Renal cortex interstitium (tissue), 11 donors: ENCODE results near the gene HSPBP1. TPM values are rescaled to one million over a fixed set of nuclear protein-coding genes. Genes with fewer than 3 reads are reported as not detected.

Experiments
- DNase-seq, 11 donors: peaks; one replicate each; pipeline ENCODE4 v3.0.0-alpha.2; 2013; ENCODE audit warnings: low read depth in 9 of 11, low spot score in 4 of 11; ENCODE audit errors: extremely low read depth in 1 of 11
- polyA plus RNA-seq, 3 donors: library from polyadenylated mRNA; unstranded; fragments of 120-200 nt; gene quantifications; one replicate each; pipeline ENCODE4 v1.2.1, GENCODE V29; 2013; ENCODE audit not compliant: insufficient read length in 3 of 3

HSPBP1 gene
- polyA plus RNA-seq, 3 donors: 23.2 to 41.2 (median 39.2) TPM

- DNase-seq: no peak
Observed at GRCh38 chr19:55261671-55262126, 18.2 kb downstream of the HSPBP1 start.

GRCh38 chr19:55259540-55260210 is 20.2 kb downstream of the HSPBP1 start:
- DNase-seq: no peak

GRCh38 chr19:55258828-55259539 is 20.9 kb downstream of the HSPBP1 start, which contains the start of gene PPP6R1:
PPP6R1 (minus strand) TSS chr19:55259017; CDS start chr19:55247103, 11,914 bp downstream.
- DNase-seq: peak; percentile 98 to 100 (median 99)

DNA sequence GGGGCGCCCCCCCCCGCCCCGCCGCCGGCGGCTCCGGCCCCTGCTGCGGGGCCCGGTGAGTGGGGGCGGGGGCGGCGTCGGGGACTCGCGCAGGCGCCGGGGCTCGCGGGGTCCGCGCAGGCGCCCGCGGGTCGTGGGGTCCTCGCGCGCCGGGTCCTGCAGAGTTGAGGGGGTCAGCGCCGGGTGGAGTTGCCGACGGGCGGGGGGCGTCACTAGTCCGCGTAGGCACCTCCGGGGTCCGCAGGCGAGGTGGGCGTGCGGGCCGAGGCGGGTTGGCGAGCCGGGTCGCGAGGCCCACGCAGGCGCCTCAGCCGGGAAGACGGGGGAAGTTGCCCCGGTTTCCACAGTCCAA is 21.5 kb downstream of the HSPBP1 start:
- peak in 1 of 11 donors; percentile 14 for DNase-seq

DNA sequence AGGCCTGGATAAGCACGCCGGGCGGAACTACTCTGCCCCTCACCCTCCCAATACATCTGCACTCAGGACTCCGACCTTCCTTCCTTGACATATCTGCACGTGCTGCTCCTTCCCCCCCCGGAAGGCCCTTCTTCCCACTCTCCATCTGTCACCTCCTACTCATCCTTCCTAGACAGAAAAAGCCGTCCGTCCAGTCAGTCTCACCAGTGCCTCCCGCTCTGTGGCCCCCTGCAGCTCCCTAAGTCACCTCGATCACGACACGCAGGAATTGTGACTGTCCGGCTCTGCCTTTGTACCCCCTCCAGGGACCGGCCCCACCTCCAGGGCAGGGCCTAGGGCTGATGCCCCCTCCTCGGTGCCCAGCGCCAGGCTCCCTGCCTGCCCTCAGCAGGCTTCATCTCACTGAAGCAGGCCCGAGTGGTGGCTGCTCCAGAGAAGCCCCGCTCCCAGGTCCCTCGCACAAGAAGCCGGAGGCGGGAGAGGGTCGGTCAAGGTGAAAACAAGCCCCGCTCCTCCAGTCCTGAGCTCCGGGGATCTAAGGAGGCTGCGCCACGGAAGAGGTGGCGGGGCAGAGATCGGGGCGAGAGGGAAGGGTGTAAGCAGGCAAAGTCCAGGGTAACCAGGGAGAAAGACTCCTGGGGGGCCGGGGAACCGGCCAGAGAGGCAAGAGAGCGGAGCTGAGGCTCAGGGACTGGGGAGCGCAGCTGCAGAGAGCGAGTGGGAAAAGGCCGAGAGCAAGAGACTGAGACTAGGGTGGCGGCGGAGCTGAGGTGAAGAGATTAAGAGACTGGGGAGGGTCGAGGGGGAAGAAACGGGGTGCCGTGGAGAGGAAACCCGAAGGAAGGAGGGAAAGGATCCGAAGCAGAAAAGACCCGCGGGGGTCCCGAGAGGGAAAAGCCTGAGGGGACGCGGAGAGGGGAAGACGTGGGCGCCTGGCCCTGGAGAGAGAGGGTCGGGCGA is 22.2 kb downstream of the HSPBP1 start:
- DNase-seq: no peak

DNA sequence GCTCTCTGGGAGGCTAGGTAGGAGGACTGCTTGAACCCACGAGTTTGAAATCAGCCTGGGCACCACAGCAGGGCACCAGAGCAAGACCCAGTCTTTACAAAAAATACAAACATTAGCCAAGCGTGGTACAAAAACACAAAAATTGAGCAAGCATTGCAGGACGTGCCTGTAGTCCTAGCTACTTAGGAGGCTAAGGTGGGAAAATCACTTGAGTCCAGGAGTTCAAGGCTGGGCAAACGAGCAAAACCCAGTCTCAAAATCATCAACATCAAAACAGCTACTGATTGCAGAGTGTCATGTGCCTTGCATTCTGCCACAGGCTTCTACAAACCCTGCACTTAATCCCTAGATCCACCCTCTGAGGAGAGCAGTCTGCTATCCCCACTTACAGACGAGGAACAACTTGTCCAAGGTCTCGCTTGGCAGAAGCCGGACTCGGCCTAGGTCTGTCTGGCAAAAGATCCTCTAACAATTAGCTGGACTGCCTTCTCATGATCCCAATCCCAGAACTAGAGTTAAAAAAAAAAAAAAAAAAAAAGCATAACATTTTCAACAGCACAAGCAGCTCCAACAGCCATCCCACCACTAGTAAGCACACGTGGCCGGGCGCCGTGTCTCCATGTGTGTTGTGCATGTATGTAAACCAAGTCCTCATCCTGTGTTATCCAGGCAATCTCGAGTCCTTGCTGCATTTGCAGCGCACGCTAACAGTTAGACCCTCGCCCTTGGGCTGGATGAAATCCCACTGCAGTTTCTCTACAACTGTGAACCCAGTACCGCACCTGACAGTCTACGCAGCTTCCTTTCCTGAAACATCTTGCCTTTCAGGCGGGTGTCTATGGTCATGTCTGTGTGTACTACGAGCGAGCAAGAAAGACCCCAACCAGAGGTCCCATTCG is 23.1 kb downstream of the HSPBP1 start:
- no peak for DNase-seq

- DNase-seq: no peak
Observed at GRCh38 chr19:55255618-55256423, 24.1 kb downstream of the HSPBP1 start.

DNA sequence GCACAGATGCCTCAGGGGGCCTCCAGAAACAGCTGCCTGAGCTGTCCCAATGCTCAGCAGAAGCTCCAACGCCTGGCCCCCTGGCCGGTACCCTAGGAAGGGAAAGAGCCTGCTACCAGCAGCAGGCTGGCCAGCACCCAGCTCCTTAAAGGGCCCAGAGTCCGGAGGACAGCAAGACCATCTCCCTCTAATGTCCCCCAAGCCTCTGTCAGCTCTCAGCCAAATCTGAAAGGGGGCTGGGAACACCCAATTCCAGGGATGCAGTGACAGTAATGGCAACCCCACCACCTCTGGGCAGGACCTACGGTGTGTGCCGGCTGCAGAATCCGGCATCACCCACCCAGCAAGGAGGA is 25.3 kb downstream of the HSPBP1 start:
- no peak for DNase-seq

- DNase-seq: no peak
Observed at GRCh38 chr19:55253842-55254624, 25.9 kb downstream of the HSPBP1 start.

- no peak for DNase-seq
Observed at GRCh38 chr19:55252760-55253663, 26.9 kb downstream of the HSPBP1 start.

DNA sequence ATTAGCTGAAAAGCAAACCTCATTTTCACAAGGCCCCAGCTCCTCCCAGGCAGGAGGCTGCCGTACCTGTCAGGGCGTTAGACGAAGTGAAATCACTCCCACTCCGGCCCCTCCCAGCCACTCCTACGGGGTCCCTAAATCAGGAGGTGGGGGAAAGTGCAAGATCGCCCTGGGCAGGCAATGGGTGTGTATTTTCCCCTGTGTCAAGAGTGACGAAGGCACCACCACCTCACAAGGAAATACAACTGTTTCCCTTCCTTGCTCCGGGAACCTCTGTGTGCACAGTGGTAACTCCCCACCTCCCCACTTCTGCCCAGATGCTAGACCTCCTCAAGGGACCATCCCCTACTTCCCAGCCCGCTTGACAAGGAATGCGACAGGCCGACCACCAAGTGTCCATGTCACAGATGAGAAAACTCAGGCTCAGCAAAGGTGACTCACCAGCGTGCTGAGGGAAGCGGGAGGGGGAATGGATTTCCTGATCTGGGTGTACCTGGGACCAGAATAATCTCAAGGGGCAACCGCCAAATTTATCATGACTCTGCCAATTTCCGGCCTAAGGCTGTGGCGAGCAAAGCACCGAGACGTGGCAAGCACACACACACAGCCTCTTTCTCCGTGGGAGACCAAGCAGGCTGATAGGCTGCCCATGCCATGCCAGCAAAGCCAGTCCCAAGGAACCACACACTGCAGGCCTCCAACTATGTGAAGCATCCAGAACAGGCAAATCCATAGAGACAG is 28.4 kb downstream of the HSPBP1 start:
- no peak for DNase-seq

DNA sequence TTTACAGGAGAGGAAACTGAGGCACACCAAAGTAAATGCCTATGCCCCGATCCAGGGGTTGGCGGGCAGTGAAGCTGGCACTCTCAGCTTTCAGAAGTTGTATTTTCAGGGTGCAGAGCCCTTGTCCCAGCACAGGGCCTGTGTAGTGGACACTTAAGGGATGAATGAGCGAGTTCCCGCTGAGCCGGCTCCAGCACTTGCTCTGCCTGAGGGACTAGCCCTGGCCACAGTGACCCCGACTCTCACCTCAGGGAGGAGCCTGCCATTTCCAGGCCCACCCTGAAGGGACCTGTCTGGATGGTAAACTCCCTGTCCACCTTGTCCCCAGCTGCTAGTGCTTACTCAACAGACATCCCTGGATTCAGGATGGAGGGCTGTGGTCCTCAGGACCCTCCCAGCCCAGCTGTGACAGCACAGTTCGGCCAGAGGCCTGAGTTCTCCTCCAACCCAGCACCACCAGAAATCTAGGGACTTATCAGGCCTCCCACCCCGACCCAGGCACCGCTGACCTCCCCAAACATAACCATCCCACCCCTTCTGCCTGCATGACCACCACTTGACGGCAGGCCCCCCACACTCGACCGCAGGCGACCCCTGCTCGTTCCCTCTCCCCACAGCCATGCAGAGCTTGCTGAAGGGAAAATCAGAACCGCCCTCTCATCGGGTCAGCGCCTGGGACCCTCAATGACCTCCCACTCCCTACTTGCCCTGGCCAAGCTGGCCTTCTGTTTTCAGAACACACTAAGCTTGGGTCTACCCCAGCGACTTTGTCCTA is 29.5 kb downstream of the HSPBP1 start:
- no peak for DNase-seq

DNA sequence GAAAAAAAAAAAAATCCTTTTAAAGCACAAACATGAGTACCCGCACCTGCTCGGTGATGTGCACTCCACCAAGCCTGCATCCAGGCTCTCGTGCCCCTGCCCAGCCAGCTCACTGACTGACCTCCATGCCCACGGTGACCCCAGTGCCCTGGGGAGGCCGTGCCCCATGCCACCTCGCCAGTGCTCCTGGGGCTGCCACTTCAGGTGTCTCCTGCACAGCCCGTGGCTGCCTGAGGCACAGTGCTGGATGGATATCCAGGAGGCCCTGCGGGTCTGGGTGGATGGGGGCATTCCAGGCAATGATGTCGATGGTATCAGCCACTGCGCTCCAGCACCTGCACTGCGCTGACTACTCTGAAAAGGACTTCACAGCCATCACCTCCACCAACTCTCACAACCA is 30.1 kb downstream of the HSPBP1 start:
- no peak for DNase-seq

DNA sequence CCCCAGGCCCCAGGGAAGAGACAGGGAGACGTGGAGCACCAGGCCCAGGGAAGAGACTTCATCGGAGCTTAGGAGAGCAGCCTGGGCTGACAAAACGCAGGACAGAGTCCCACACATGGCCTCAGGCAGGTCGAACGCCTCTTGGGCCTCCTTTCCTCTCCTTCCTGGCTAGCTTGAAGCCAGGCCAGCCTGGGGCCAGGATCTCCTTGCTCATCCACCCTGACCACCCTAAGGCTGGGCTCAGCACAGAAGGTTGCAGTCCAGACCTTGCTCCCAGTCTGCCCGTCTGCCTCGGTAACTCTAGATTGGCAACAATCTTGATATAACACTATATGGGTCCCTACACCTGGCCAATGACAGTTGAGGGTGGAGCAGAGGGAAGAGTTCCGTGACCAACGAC is 31.2 kb downstream of the HSPBP1 start:
- DNase-seq: no peak

GRCh38 chr19:55248166-55248675 is 31.7 kb downstream of the HSPBP1 start:
- DNase-seq: no peak
